Liver (tissue), 9 donors: Measurements from ENCODE around the gene TM4SF1. TPM values are rescaled to one million over a fixed set of nuclear protein-coding genes. Genes with fewer than 3 reads are reported as not detected.

Experiments used
- DNase-seq: peaks from one replicate; pipeline ENCODE4 v3.0.0-alpha.2; 2017; ENCODE audit warnings: low spot score
- H3K27ac ChIP-seq, 2 donors: one replicate each; pipeline ENCODE4 v1.7.0; 2013; ENCODE audit warnings: inconsistent platforms in 2 of 2, low read length in 2 of 2, control low read depth in 1 of 2, low read depth in 1 of 2, mild to moderate bottlenecking in 1 of 2
- H3K27me3 ChIP-seq, 4 donors: one replicate each; pipeline versions ENCODE4 v1.6.1 to v1.7.0; 2013; ENCODE audit warnings: low read length in 3 of 4, inconsistent platforms in 1 of 4, mild to moderate bottlenecking in 1 of 4, moderate library complexity in 1 of 4; ENCODE audit not compliant: control insufficient read depth in 4 of 4, insufficient read depth in 4 of 4
- H3K36me3 ChIP-seq, 4 donors: one replicate each; pipeline versions ENCODE4 v1.6.1 to v1.7.0; 2013; ENCODE audit warnings: low read length in 3 of 4, mild to moderate bottlenecking in 3 of 4, low read depth in 1 of 4, moderate library complexity in 1 of 4; ENCODE audit not compliant: control insufficient read depth in 4 of 4, insufficient read depth in 3 of 4
- H3K4me1 ChIP-seq, 4 donors: one replicate each; pipeline versions ENCODE4 v1.6.1 to v1.7.0; 2013; ENCODE audit warnings: low read length in 3 of 4, mild to moderate bottlenecking in 3 of 4, moderate library complexity in 1 of 4; ENCODE audit not compliant: control insufficient read depth in 4 of 4, insufficient read depth in 4 of 4
- H3K4me3 ChIP-seq, 3 donors: one replicate each; pipeline versions ENCODE4 v1.6.1 to v1.7.0; 2013; ENCODE audit warnings: low read length in 3 of 3, control low read depth in 1 of 3, low read depth in 1 of 3, mild to moderate bottlenecking in 1 of 3
- H3K9ac ChIP-seq, 2 donors: one replicate each; pipeline ENCODE4 v1.7.0; 2013; ENCODE audit warnings: low read length in 2 of 2, mild to moderate bottlenecking in 2 of 2, moderate library complexity in 2 of 2, control low read depth in 1 of 2, low read depth in 1 of 2
- H3K9me3 ChIP-seq, 4 donors: one replicate each; pipeline versions ENCODE4 v1.6.1 to v1.7.0; 2013; ENCODE audit warnings: low read length in 3 of 4; ENCODE audit not compliant: control insufficient read depth in 4 of 4
- ATF3 ChIP-seq: IDR thresholded peaks from 2 replicates; pipeline ENCODE4 v1.6.1; 2016; ENCODE audit warnings: antibody characterized with exemption
- CTCF ChIP-seq: fragments of 150-350 bp; IDR thresholded peaks from 2 replicates; pipeline ENCODE4 v1.5.1; 2017; ENCODE audit warnings: improper control_type of control experiment, low read depth, low read length; ENCODE audit not compliant: missing input control
- EGR1 ChIP-seq, 2 donors: IDR thresholded peaks; 2 replicates each; pipeline ENCODE4 v1.6.1; 2016 to 2018; ENCODE audit warnings: antibody characterized with exemption in 2 of 2, low read depth in 2 of 2
- FOXA1 ChIP-seq: IDR thresholded peaks from 2 replicates; pipeline ENCODE4 v1.6.1; 2016; ENCODE audit warnings: antibody characterized with exemption
- FOXA2 ChIP-seq: IDR thresholded peaks from 2 replicates; pipeline ENCODE4 v1.6.1; 2016; ENCODE audit warnings: antibody characterized with exemption
- GABPA ChIP-seq, 2 donors: IDR thresholded peaks in 1 of 2; conservative IDR thresholded peaks in 1 of 2; 2 replicates each; pipeline ENCODE4 v1.6.1; 2016; ENCODE audit warnings: antibody characterized with exemption in 2 of 2, mild to moderate bottlenecking in 1 of 2, moderate library complexity in 1 of 2
- HNF4A ChIP-seq, 2 donors: conservative IDR thresholded peaks; 2 replicates each; pipeline ENCODE4 v1.6.1; 2016; ENCODE audit warnings: antibody characterized with exemption in 2 of 2, mild to moderate bottlenecking in 2 of 2
- HNF4G ChIP-seq: IDR thresholded peaks from 2 replicates; pipeline ENCODE4 v1.6.1; 2016; ENCODE audit warnings: antibody characterized with exemption
- JUND ChIP-seq, 2 donors: IDR thresholded peaks; 2 replicates each; pipeline ENCODE4 v1.6.1; 2016; ENCODE audit warnings: antibody characterized with exemption in 2 of 2
- MAX ChIP-seq: IDR thresholded peaks from 2 replicates; pipeline ENCODE4 v1.6.1; 2016; ENCODE audit warnings: antibody characterized with exemption
- NR2F2 ChIP-seq: IDR thresholded peaks from 2 replicates; pipeline ENCODE4 v1.6.1; 2016; ENCODE audit warnings: antibody characterized with exemption
- RAD21 ChIP-seq, 2 donors: IDR thresholded peaks; 2 replicates each; pipeline ENCODE4 v1.6.1; 2016; ENCODE audit warnings: antibody characterized with exemption in 2 of 2, mild to moderate bottlenecking in 2 of 2
- REST ChIP-seq: IDR thresholded peaks from 2 replicates; pipeline ENCODE4 v1.6.1; 2016; ENCODE audit warnings: antibody characterized with exemption, mild to moderate bottlenecking
- RXRA ChIP-seq, 2 donors: IDR thresholded peaks; 2 replicates each; pipeline ENCODE4 v1.6.1; 2017 to 2018; ENCODE audit warnings: antibody characterized with exemption in 2 of 2, mild to moderate bottlenecking in 1 of 2
- SP1 ChIP-seq: IDR thresholded peaks from 2 replicates; pipeline ENCODE4 v1.6.1; 2018; ENCODE audit warnings: antibody characterized with exemption, mild to moderate bottlenecking
- TAF1 ChIP-seq: conservative IDR thresholded peaks from 2 replicates; pipeline ENCODE4 v1.6.1; 2016; ENCODE audit warnings: antibody characterized with exemption, mild to moderate bottlenecking
- YY1 ChIP-seq: IDR thresholded peaks from 2 replicates; pipeline ENCODE4 v1.6.1; 2016; ENCODE audit warnings: antibody characterized with exemption, mild to moderate bottlenecking
- ZBTB33 ChIP-seq: IDR thresholded peaks from 2 replicates; pipeline ENCODE4 v1.6.1; 2016; ENCODE audit warnings: antibody characterized with exemption
- whole genome bisulfite sequencing: extraction: QIAGEN DNeasy Blood & Tissue Kit; methylation state at CpG from one replicate; pipeline ENCODE4 v1.1.7; 2013; 5-methylcytosine and 5-hydroxymethylcytosine counted together
- polyA plus RNA-seq, 2 donors: library from polyadenylated mRNA; stranded (reverse) in 1 of 2; unstranded in 1 of 2; fragments of 200-250 nt in 1 of 2; fragments of >200 nt in 1 of 2; fragmentation: Nextera tagmentation in 1 of 2; extraction: Ambion mirVana in 1 of 2; gene quantifications; one replicate each; pipeline versions ENCODE4 v1.2.1 to v1.2.3, GENCODE V29; 2013 to 2015
- total RNA-seq, 2 donors: library from RNA; depleted of rRNA; stranded (reverse); fragments of >200 nt; gene quantifications; one replicate each; pipeline ENCODE4 v1.2.3, GENCODE V29; 2014
- donor health status: healthy.
- donor health status: healthy.
- donor health status: healthy.
- donor health status: healthy.
- donor health status: healthy.

Gene TM4SF1
- total and polyA plus RNA-seq, 4 donors, result 20.0 to 31.5 (median 25.1) TPM

- 87% methylated on average over 5 of the region's 5 CpGs for WGBS
Measured at GRCh38 chr3:149362366-149362765, 15.1 kb downstream of the TM4SF1 start.

More at GRCh38 chr3:149362366-149362765, 15.1 kb downstream of the TM4SF1 start:
- Histone ChIP-seq H3K27me3 (no peaks in the 10 kb centered on the region), H3K27ac (no peak overlapping the region), H3K9me3 (no peaks in the 10 kb centered on the region), H3K9ac (no peak overlapping the region), H3K4me3 (no peak overlapping the region), H3K4me1 (no peaks in the 10 kb centered on the region), H3K36me3 (no peaks in the 10 kb centered on the region)
- DNase-seq, result no peak
- TF ChIP-seq RAD21 (IDR thresholded peaks at IDR 0.05) (no peak), HNF4A (conservative IDR thresholded peaks at IDR 0.05) (no peak), ZBTB33 (no peak), REST (no peak), NR2F2 (no peak), FOXA2 (no peak), HNF4G (no peak), TAF1 (no peak), MAX (no peak), EGR1 (IDR thresholded peaks at IDR 0.05; ENCODE audit: low read depth in 2 of 2) (no peak), SP1 (no peak), FOXA1 (no peak), ATF3 (no peak), CTCF (no peak), RXRA (IDR thresholded peaks at IDR 0.05) (no peak), JUND (IDR thresholded peaks at IDR 0.05) (no peak), GABPA (IDR thresholded peaks at IDR 0.05 in 1 of 2, conservative IDR thresholded peaks at IDR 0.05 in 1 of 2) (no peak), YY1 (no peak)
